ENCODE measurements around the gene PDE6B. TPM values are rescaled to one million over a fixed set of nuclear protein-coding genes. Genes with fewer than 3 reads are reported as not detected.

The PDE6B gene
- total RNA-seq, 1 donor from 2014 or later, result 1.5 TPM

- DNase-seq (ENCODE audit: extremely low read depth, low read depth, low spot score), result no peak
Measured at GRCh38 chr4:717601-718320, 92.4 kb downstream of the PDE6B start.

DNA sequence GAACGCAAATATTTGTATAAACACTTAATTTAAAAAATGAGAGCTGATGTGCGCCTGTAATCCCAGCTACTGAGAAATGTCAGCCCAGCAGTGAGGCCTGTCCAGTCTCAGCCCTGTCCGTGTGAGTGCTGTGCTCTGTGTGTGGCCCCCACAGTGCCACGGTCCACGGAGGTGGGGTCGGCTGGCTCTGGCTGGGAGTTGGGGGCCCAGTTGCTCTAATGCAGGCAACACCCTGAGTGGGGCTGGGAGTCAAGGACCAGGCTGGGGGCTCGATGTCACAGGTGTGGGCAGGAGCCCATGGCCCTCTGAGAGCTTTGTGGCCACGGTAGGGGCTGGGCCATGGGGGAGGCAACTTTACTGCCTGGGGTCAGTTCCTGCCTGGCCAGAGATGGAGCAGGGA is 93.1 kb downstream of the PDE6B start:
- DNase-seq (ENCODE audit: extremely low read depth, low read depth, low spot score), result no peak

Other genes starting within 250 kb of the PDE6B start
- 10.7 TPM in 2 replicates for gene ZNF721, start 126.4 kb upstream of the PDE6B start, total RNA-seq
- 62.4 and 63.8 TPM in 2 replicates for gene PIGG, start 126.4 kb upstream of the PDE6B start, total RNA-seq
- not detected in 2 replicates for gene TMEM271, start 49.3 kb upstream of the PDE6B start, total RNA-seq
- gene ATP5ME, start 48.7 kb downstream of the PDE6B start, total RNA-seq, result 148 and 199 TPM in 2 replicates
- gene MYL5, start 49.0 kb downstream of the PDE6B start, total RNA-seq, result 5.9 and 14.4 TPM in 2 replicates
- 6.9 and 10.0 TPM in 2 replicates for gene SLC49A3, start 63.6 kb downstream of the PDE6B start, total RNA-seq
- 69.2 and 84.1 TPM in 2 replicates for gene PCGF3, start 80.3 kb downstream of the PDE6B start, total RNA-seq
- gene CPLX1, start 200.6 kb downstream of the PDE6B start, total RNA-seq, result 0.29 TPM in 1 of 2 replicates, not detected in the other